Measurements from ENCODE around the gene TMEM223. TPM values are rescaled to one million over a fixed set of nuclear protein-coding genes. Genes with fewer than 3 reads are reported as not detected.

TMEM223 gene
- total RNA-seq, 2 experiments from 2014 or later = 7.0 to 7.7 TPM

- Mint-ChIP-seq H3K27ac (peak overlapping the region; percentile 36), H3K36me3 (ENCODE audit: low read depth) (peaks cover 60% of the 10 kb centered on the region), H3K4me3 (no peak overlapping the region), H3K27me3 (ENCODE audit: low read depth) (no peaks in the 10 kb centered on the region), H3K4me1 (ENCODE audit: low read depth) (peaks cover 29% of the 10 kb centered on the region), H3K9me3 (no peaks in the 10 kb centered on the region)
- intact Hi-C loops (cut with micrococcal nuclease) = no loop called here
- CTCF ChIA-PET = interaction anchor here (0.6 to 4.0 kb wide), 4 partner anchors 8 to 58 kb away, joined by 3 to 24 read pairs (median 4); partner anchors contain the start of genes STX5 and TMEM179B
- DNase-seq = no peak
These were observed 2.5 kb upstream of the TMEM223 start for GRCh38 chr11:62794201-62794775.

GRCh38 chr11:62792202-62792575, 383 bp upstream of the TMEM223 start:
- Mint-ChIP-seq H3K36me3 (ENCODE audit: low read depth) (peaks cover 49% of the 10 kb centered on the region), H3K4me3 (peak overlapping the region; percentile 85), H3K4me1 (ENCODE audit: low read depth) (peaks cover 47% of the 10 kb centered on the region), H3K9me3 (no peaks in the 10 kb centered on the region), H3K27ac (peak overlapping the region; percentile 90), H3K27me3 (ENCODE audit: low read depth) (no peaks in the 10 kb centered on the region)
- DNase-seq = peak; percentile 28
- CTCF ChIA-PET = interaction anchor here (0.7 kb wide), 1 partner anchor 32 kb away, joined by 3 read pairs; no protein-coding TSS in a partner anchor
- intact Hi-C loops (cut with micrococcal nuclease) = loop anchor here (1.0 kb wide), 3 partner anchors 13 to 49 kb away; partner anchors contain the start of gene NXF1

- Mint-ChIP-seq H3K9me3 (no peaks in the 10 kb centered on the region), H3K4me3 (peak overlapping the region; percentile 92), H3K4me1 (ENCODE audit: low read depth) (peaks cover 55% of the 10 kb centered on the region), H3K27me3 (ENCODE audit: low read depth) (no peaks in the 10 kb centered on the region), H3K36me3 (ENCODE audit: low read depth) (peaks cover 28% of the 10 kb centered on the region), H3K27ac (peak overlapping the region; percentile 93)
- CTCF ChIA-PET = interaction anchor here (0.7 to 1.6 kb wide), 3 partner anchors 43 to 69 kb away, joined by 3 to 4 read pairs (median 3); partner anchors contain the start of gene TEX54
- DNase-seq = no peak
- intact Hi-C loops (cut with micrococcal nuclease) = loop anchor here (5.0 kb wide), 1 partner anchor 233 kb away; no protein-coding TSS in a partner anchor
These were observed 2.2 kb downstream of the TMEM223 start for GRCh38 chr11:62789576-62789975.

- H3K27me3 Mint-ChIP-seq (ENCODE audit: low read depth) = no peaks in the 10 kb centered on the region
- peaks cover 53% of the 10 kb centered on the region for H3K4me1 Mint-ChIP-seq (ENCODE audit: low read depth)
- peaks cover 22% of the 10 kb centered on the region for H3K36me3 Mint-ChIP-seq (ENCODE audit: low read depth)
- H3K27ac Mint-ChIP-seq = peak overlapping the region; percentile 93
- no peak for DNase-seq
- intact Hi-C loops (cut with micrococcal nuclease) = loop anchor here (5.0 kb wide), 1 partner anchor 233 kb away; no protein-coding TSS in a partner anchor
- peak overlapping the region; percentile 92 for H3K4me3 Mint-ChIP-seq
- no peaks in the 10 kb centered on the region for H3K9me3 Mint-ChIP-seq
- CTCF ChIA-PET = interaction anchor here (0.7 to 1.6 kb wide), 3 partner anchors 17 to 44 kb away, joined by 3 to 5 read pairs (median 4); partner anchors contain the start of genes NXF1 and TEX54
These were observed 2.8 kb downstream of the TMEM223 start for GRCh38 chr11:62788991-62789390.

GRCh38 chr11:62787005-62787759, 4.6 kb downstream of the TMEM223 start, which contains the start of gene TMEM179B:
Gene TMEM179B (plus strand): TSS chr11:62787402. CDS start chr11:62787432, 30 bp downstream.
- H3K9me3 Mint-ChIP-seq = no peaks in the 10 kb centered on the region
- CTCF ChIA-PET = interaction anchor here (0.5 to 3.9 kb wide), 28 partner anchors 9 to 236 kb away, joined by 3 to 53 read pairs (median 6); partner anchors contain the start of genes HNRNPUL2, NXF1, STX5 and TAF6L
- H3K27ac Mint-ChIP-seq = peak within 1 kb of the TSS; percentile 93
- H3K27me3 Mint-ChIP-seq (ENCODE audit: low read depth) = no peaks in the 10 kb centered on the region
- peaks cover 17% of the 10 kb centered on the region for H3K36me3 Mint-ChIP-seq (ENCODE audit: low read depth)
- intact Hi-C loops (cut with micrococcal nuclease) = loop anchor here (1.0 to 5.0 kb wide), 10 partner anchors 16 to 235 kb away; partner anchors contain the start of genes NXF1, POLR2G, TAF6L and TTC9C
- DNase-seq = peak; percentile 99
- H3K4me3 Mint-ChIP-seq = peak within 1 kb of the TSS; percentile 92
- H3K4me1 Mint-ChIP-seq (ENCODE audit: low read depth) = peaks cover 47% of the 10 kb centered on the region

GRCh38 chr11:62786318-62787004, 5.3 kb downstream of the TMEM223 start:
- Mint-ChIP-seq H3K4me3 (peak overlapping the region; percentile 79), H3K9me3 (no peaks in the 10 kb centered on the region), H3K4me1 (ENCODE audit: low read depth) (peaks cover 43% of the 10 kb centered on the region), H3K27me3 (ENCODE audit: low read depth) (no peaks in the 10 kb centered on the region), H3K27ac (peak overlapping the region; percentile 89), H3K36me3 (ENCODE audit: low read depth) (peaks cover 15% of the 10 kb centered on the region)
- intact Hi-C loops (cut with micrococcal nuclease) = loop anchor here (1.0 to 5.0 kb wide), 11 partner anchors 15 to 236 kb away; partner anchors contain the start of genes NXF1, POLR2G, TAF6L and TTC9C
- CTCF ChIA-PET = interaction anchor here (0.6 to 3.9 kb wide), 34 partner anchors 9 to 237 kb away, joined by 3 to 53 read pairs (median 5); partner anchors contain the start of genes HNRNPUL2, NXF1, POLR2G and STX5
- peak; percentile 87 for DNase-seq

GRCh38 chr11:62782753-62783152, 9.1 kb downstream of the TMEM223 start:
- Mint-ChIP-seq H3K4me3 (no peak overlapping the region), H3K4me1 (ENCODE audit: low read depth) (peaks cover 11% of the 10 kb centered on the region), H3K27me3 (ENCODE audit: low read depth) (no peaks in the 10 kb centered on the region), H3K27ac (no peak overlapping the region), H3K36me3 (ENCODE audit: low read depth) (peaks cover 13% of the 10 kb centered on the region), H3K9me3 (no peaks in the 10 kb centered on the region)
- intact Hi-C loops (cut with micrococcal nuclease) = no loop called here
- CTCF ChIA-PET = no interaction called here
- DNase-seq = no peak

GRCh38 chr11:62778441-62778840, 13.4 kb downstream of the TMEM223 start:
- no peak for DNase-seq
- no peaks in the 10 kb centered on the region for H3K27me3 Mint-ChIP-seq (ENCODE audit: low read depth)
- no peaks in the 10 kb centered on the region for H3K9me3 Mint-ChIP-seq
- CTCF ChIA-PET = no interaction called here
- peak overlapping the region; percentile 66 for H3K27ac Mint-ChIP-seq
- H3K36me3 Mint-ChIP-seq (ENCODE audit: low read depth) = peaks cover 13% of the 10 kb centered on the region
- intact Hi-C loops (cut with micrococcal nuclease) = no loop called here
- no peak overlapping the region for H3K4me3 Mint-ChIP-seq
- H3K4me1 Mint-ChIP-seq (ENCODE audit: low read depth) = peaks cover 11% of the 10 kb centered on the region

- H3K27me3 Mint-ChIP-seq (ENCODE audit: low read depth) = no peaks in the 10 kb centered on the region
- H3K4me3 Mint-ChIP-seq = no peak overlapping the region
- peaks cover 12% of the 10 kb centered on the region for H3K4me1 Mint-ChIP-seq (ENCODE audit: low read depth)
- intact Hi-C loops (cut with micrococcal nuclease) = no loop called here
- CTCF ChIA-PET = interaction anchor here (7.1 kb wide), 1 partner anchor 9 kb away, joined by 53 read pairs; the partner anchor contains the start of gene TMEM179B
- H3K27ac Mint-ChIP-seq = peak overlapping the region; percentile 69
- peaks cover 13% of the 10 kb centered on the region for H3K36me3 Mint-ChIP-seq (ENCODE audit: low read depth)
- DNase-seq = no peak
- no peaks in the 10 kb centered on the region for H3K9me3 Mint-ChIP-seq
These were observed 14.4 kb downstream of the TMEM223 start for GRCh38 chr11:62777389-62777788.

- Mint-ChIP-seq H3K27me3 (ENCODE audit: low read depth) (no peaks in the 10 kb centered on the region), H3K27ac (no peak overlapping the region), H3K4me3 (no peak overlapping the region), H3K4me1 (ENCODE audit: low read depth) (peaks cover 18% of the 10 kb centered on the region), H3K36me3 (ENCODE audit: low read depth) (peaks cover 13% of the 10 kb centered on the region), H3K9me3 (no peaks in the 10 kb centered on the region)
- no peak for DNase-seq
- CTCF ChIA-PET = interaction anchor here (7.1 kb wide), 1 partner anchor 10 kb away, joined by 53 read pairs; the partner anchor contains the start of gene TMEM179B
- intact Hi-C loops (cut with micrococcal nuclease) = no loop called here
These were observed 16.2 kb downstream of the TMEM223 start for GRCh38 chr11:62775646-62776045.

- CTCF ChIA-PET = interaction anchor here (0.5 to 7.1 kb wide), 3 partner anchors 12 to 139 kb away, joined by 3 to 53 read pairs (median 3); partner anchors contain the start of genes TMEM179B and ZBTB3
- Mint-ChIP-seq H3K4me1 (ENCODE audit: low read depth) (peaks cover 29% of the 10 kb centered on the region), H3K36me3 (ENCODE audit: low read depth) (peaks cover 11% of the 10 kb centered on the region), H3K9me3 (no peaks in the 10 kb centered on the region), H3K4me3 (no peak overlapping the region), H3K27me3 (ENCODE audit: low read depth) (no peaks in the 10 kb centered on the region), H3K27ac (no peak overlapping the region)
- intact Hi-C loops (cut with micrococcal nuclease) = loop anchor here (5.0 kb wide), 1 partner anchor 162 kb away; the partner anchor contains the start of genes EML3 and ROM1
- DNase-seq = no peak
These were observed 17.4 kb downstream of the TMEM223 start for GRCh38 chr11:62774407-62774806.
